ENCODE results near the gene PRKAG2. TPM values are rescaled to one million over a fixed set of nuclear protein-coding genes. Genes with fewer than 3 reads are reported as not detected.

PRKAG2 gene
- total RNA-seq, 4 donors from 2014 or later = 8.9 to 35.1 (median 13.6) TPM

DNA sequence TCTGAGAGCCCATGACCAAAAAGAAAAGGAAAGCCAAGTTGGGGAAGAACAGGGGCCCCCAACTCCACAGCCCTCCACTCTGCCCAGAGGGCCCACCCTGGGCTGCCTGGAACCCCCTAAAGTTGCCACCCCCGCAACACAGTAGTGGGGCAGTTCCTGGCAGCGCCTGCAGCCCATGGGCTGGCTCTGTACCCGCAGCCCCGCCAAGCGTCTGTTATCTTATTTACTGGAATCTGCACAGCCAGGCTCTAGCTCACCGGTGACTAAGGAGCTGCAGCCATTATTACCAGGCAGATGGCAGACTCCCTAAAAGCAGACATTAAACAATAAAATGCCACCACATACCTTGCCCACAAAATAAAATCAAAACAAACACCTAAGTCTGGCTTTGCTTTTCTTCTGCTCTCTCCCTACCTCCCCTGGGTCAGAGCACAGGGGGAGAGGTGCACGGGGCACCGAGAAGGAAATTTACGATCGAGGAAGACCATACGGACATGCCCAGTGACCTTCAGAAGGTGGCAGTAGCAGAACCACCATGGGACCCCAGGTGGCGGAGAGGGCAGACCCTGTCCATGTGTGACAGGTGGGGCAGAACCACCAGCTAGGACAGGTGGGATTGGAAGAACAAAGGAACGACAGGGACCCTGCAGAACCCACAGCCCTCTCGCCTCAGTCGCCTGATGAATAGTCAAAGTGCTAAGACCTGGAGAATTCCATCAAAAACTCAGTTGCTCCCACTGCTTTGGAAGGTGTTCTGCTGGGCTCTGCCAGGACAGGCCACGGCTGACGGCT lies 66.3 kb downstream of the PRKAG2 start:
- H3K4me1 ChIP-seq = peaks cover 0 to 51% (median 12%) of the 10 kb centered on the region in 3 donors
- H3K36me3 ChIP-seq = no peaks in the 10 kb centered on the region
- intact Hi-C loops (cut with DNase I) = no loop called here
- TF ChIP-seq POLR2A (IDR thresholded peaks at IDR 0.05) = no peak
- TF ChIP-seq, protein P1, sequence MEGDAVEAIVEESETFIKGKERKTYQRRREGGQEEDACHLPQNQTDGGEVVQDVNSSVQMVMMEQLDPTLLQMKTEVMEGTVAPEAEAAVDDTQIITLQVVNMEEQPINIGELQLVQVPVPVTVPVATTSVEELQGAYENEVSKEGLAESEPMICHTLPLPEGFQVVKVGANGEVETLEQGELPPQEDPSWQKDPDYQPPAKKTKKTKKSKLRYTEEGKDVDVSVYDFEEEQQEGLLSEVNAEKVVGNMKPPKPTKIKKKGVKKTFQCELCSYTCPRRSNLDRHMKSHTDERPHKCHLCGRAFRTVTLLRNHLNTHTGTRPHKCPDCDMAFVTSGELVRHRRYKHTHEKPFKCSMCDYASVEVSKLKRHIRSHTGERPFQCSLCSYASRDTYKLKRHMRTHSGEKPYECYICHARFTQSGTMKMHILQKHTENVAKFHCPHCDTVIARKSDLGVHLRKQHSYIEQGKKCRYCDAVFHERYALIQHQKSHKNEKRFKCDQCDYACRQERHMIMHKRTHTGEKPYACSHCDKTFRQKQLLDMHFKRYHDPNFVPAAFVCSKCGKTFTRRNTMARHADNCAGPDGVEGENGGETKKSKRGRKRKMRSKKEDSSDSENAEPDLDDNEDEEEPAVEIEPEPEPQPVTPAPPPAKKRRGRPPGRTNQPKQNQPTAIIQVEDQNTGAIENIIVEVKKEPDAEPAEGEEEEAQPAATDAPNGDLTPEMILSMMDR (IDR thresholded peaks at IDR 0.05) = no peak
- 80 to 92% methylated on average over 12 to 16 of the region's 17 CpGs for WGBS, 2 donors
- no peak for DNase-seq
- no peak overlapping the region for H3K27ac ChIP-seq
- no peaks in the 10 kb centered on the region for H3K9me3 ChIP-seq
- H3K27me3 ChIP-seq = no peaks in the 10 kb centered on the region
- no peak overlapping the region for H3K4me3 ChIP-seq

DNA sequence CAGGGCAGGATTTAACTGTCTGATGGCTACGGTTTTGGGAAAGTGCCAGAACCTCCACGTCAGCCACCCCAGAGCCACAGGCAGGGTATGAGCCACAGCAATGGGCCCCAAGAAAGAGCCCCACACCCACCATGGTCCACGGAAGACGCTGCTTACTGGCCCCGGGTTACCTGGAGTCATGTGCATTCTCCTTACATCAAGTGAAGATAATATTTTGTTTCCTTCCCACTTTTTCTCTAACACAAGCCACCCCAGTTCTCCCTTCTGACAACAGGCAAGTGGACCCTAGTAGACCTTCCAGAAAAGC lies 67.1 kb downstream of the PRKAG2 start:
- Histone ChIP-seq H3K4me1 (peaks cover 0 to 50% (median 12%) of the 10 kb centered on the region in 3 donors), H3K27ac (no peak overlapping the region), H3K9me3 (no peaks in the 10 kb centered on the region), H3K4me3 (no peak overlapping the region), H3K36me3 (no peaks in the 10 kb centered on the region), H3K27me3 (no peaks in the 10 kb centered on the region)
- DNase-seq = no peak
- TF ChIP-seq, protein P1 (IDR thresholded peaks at IDR 0.05) = no peak
- TF ChIP-seq POLR2A (IDR thresholded peaks at IDR 0.05) = no peak
- WGBS, 2 donors = 92 to 100% methylated on average over 2 to 5 of the region's 5 CpGs
- intact Hi-C loops (cut with DNase I) = no loop called here

- no peak overlapping the region for H3K4me3 ChIP-seq
- H3K9me3 ChIP-seq = no peaks in the 10 kb centered on the region
- peaks cover 0 to 45% (median 12%) of the 10 kb centered on the region in 3 donors for H3K4me1 ChIP-seq
- no peaks in the 10 kb centered on the region for H3K36me3 ChIP-seq
- H3K27me3 ChIP-seq = no peaks in the 10 kb centered on the region
- intact Hi-C loops (cut with DNase I) = no loop called here
- DNase-seq = no peak
- no peak for TF ChIP-seq POLR2A (IDR thresholded peaks at IDR 0.05)
- TF ChIP-seq, protein P1 (IDR thresholded peaks at IDR 0.05) = no peak
- WGBS, 2 donors = 68 to 89% methylated on average over 6 to 10 of the region's 22 CpGs
- H3K27ac ChIP-seq = no peak overlapping the region
Observed at GRCh38 chr7:151809146-151809863, 67.6 kb downstream of the PRKAG2 start.

- H3K4me1 ChIP-seq = peaks cover 0 to 40% (median 12%) of the 10 kb centered on the region in 3 donors
- intact Hi-C loops (cut with DNase I) = no loop called here
- H3K27ac ChIP-seq = no peak overlapping the region
- 69 to 71% methylated on average over 16 to 19 of the region's 24 CpGs for WGBS, 2 donors
- no peaks in the 10 kb centered on the region for H3K36me3 ChIP-seq
- H3K9me3 ChIP-seq = no peaks in the 10 kb centered on the region
- TF ChIP-seq POLR2A (IDR thresholded peaks at IDR 0.05) = no peak
- TF ChIP-seq, protein P1 (IDR thresholded peaks at IDR 0.05) = no peak
- DNase-seq = no peak
- H3K4me3 ChIP-seq = no peak overlapping the region
- H3K27me3 ChIP-seq = no peaks in the 10 kb centered on the region
Observed at GRCh38 chr7:151808400-151809145, 68.3 kb downstream of the PRKAG2 start.

GRCh38 chr7:151807846-151808245 lies 69.1 kb downstream of the PRKAG2 start:
- no peaks in the 10 kb centered on the region for H3K9me3 ChIP-seq
- H3K4me1 ChIP-seq = peaks cover 0 to 40% (median 12%) of the 10 kb centered on the region in 3 donors
- H3K36me3 ChIP-seq = no peaks in the 10 kb centered on the region
- intact Hi-C loops (cut with DNase I) = no loop called here
- H3K4me3 ChIP-seq = no peak overlapping the region
- DNase-seq = no peak
- no peaks in the 10 kb centered on the region for H3K27me3 ChIP-seq
- TF ChIP-seq, protein P1 (IDR thresholded peaks at IDR 0.05) = no peak
- no peak for TF ChIP-seq POLR2A (IDR thresholded peaks at IDR 0.05)
- WGBS, 2 donors = 84 to 90% methylated on average over 11 to 14 of the region's 15 CpGs
- no peak overlapping the region for H3K27ac ChIP-seq
